ENCODE measurements around the gene AATK. TPM values are rescaled to one million over a fixed set of nuclear protein-coding genes. Genes with fewer than 3 reads are reported as not detected.

Gene AATK
- total and polyA plus RNA-seq, 2 of the 13 experiments (the other 11 are each of a cell fraction or from before 2014, with no cell fraction given): 2.9 to 8.4 TPM

DNA sequence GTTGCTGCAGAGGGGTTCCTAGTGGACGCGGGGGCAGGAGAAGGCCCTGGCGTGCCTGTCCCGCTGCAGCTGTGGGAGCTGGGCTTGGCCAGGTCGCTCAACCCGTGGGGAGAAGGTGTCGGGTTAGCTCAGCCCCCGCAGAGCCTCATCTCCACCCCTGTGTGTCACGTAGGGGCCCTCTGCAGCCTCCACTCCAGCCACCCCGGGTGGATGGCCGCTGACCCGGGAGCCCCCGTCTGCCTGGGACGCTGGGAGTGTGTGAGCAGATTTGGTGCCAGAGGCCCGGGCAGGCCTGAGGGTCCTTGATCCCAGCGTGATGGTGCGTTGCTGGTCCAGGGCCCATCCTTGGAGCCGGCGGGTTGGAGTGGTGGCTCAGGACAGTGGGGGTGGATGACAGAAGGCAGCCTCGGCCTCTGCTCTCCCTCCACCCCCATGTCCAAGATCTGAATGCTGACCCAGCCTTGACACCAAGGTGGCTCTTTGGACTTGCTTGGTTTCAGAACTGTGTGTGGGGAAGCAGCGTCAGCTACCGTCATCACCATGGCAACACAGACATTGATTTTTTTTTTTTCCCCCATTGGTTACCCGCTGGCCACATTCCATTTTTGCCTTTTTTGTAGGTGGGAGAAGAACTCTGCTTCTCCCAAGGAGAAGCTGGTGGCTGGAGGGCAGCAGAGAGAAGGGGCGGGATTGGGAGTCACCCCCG lies 95.3 kb downstream of the AATK start (continued):
- no peak; the same call in 1 of the 2 replicates for TF ChIP-seq ZSCAN21 (CRISPR knock-in tag; IDR thresholded peaks at IDR 0.05; ENCODE audit: borderline replicate concordance)
- no peak for TF ChIP-seq ZNF251 (CRISPR knock-in tag; IDR thresholded peaks at IDR 0.05)
- peak; percentile 88 for TF ChIP-seq RARA (CRISPR knock-in tag; IDR thresholded peaks at IDR 0.05)
- TF ChIP-seq, protein P1, sequence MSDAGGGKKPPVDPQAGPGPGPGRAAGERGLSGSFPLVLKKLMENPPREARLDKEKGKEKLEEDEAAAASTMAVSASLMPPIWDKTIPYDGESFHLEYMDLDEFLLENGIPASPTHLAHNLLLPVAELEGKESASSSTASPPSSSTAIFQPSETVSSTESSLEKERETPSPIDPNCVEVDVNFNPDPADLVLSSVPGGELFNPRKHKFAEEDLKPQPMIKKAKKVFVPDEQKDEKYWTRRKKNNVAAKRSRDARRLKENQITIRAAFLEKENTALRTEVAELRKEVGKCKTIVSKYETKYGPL (CRISPR knock-in tag; IDR thresholded peaks at IDR 0.05): no peak
- no peak for TF ChIP-seq HBP1 (CRISPR knock-in tag; IDR thresholded peaks at IDR 0.05; ENCODE audit: low read depth)
- peak; percentile 49; the same call in 1 of the 2 replicates for TF ChIP-seq ZNF687 (CRISPR knock-in tag; IDR thresholded peaks at IDR 0.05)
- no peak for TF ChIP-seq ZNF180 (CRISPR knock-in tag; IDR thresholded peaks at IDR 0.05; ENCODE audit: borderline replicate concordance, low read depth)
- no peak for TF ChIP-seq KLF13 (CRISPR knock-in tag; IDR thresholded peaks at IDR 0.05)
- TF ChIP-seq DPF2 (CRISPR knock-in tag; IDR thresholded peaks at IDR 0.05; ENCODE audit: borderline replicate concordance, low read depth): no peak
- TF ChIP-seq CBX1 (IDR thresholded peaks at IDR 0.05; ENCODE audit: low read depth): no peak
- no peak for TF ChIP-seq ATF7 (IDR thresholded peaks at IDR 0.05)
- TF ChIP-seq ATF7 (CRISPR knock-in tag; IDR thresholded peaks at IDR 0.05): no peak
- no peak for TF ChIP-seq DMAP1 (CRISPR knock-in tag; IDR thresholded peaks at IDR 0.05)
- no peak for TF ChIP-seq MIER3 (CRISPR knock-in tag; IDR thresholded peaks at IDR 0.05; ENCODE audit: borderline replicate concordance)
- TF ChIP-seq STAG1 (CRISPR knock-in tag; IDR thresholded peaks at IDR 0.05): no peak
- TF ChIP-seq ETV6 (CRISPR knock-in tag; conservative IDR thresholded peaks at IDR 0.05): no peak
- no peak for TF ChIP-seq KDM4B (CRISPR knock-in tag; IDR thresholded peaks at IDR 0.05)
- TF ChIP-seq ZSCAN29 (CRISPR knock-in tag; conservative IDR thresholded peaks at IDR 0.05): no peak
- no peak for TF ChIP-seq EP300 (IDR thresholded peaks at IDR 0.05; ENCODE audit: low read depth in 2 of 2, low read length in 2 of 2)
- TF ChIP-seq EP300 (CRISPR knock-in tag; IDR thresholded peaks at IDR 0.05; ENCODE audit: borderline replicate concordance): no peak
- no peak for TF ChIP-seq ZNF777 (CRISPR knock-in tag; IDR thresholded peaks at IDR 0.05)
- TF ChIP-seq, protein P2, sequence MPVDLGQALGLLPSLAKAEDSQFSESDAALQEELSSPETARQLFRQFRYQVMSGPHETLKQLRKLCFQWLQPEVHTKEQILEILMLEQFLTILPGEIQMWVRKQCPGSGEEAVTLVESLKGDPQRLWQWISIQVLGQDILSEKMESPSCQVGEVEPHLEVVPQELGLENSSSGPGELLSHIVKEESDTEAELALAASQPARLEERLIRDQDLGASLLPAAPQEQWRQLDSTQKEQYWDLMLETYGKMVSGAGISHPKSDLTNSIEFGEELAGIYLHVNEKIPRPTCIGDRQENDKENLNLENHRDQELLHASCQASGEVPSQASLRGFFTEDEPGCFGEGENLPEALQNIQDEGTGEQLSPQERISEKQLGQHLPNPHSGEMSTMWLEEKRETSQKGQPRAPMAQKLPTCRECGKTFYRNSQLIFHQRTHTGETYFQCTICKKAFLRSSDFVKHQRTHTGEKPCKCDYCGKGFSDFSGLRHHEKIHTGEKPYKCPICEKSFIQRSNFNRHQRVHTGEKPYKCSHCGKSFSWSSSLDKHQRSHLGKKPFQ (CRISPR knock-in tag; IDR thresholded peaks at IDR 0.05; ENCODE audit: insufficient replicate concordance): no peak
- TF ChIP-seq, protein P3, sequence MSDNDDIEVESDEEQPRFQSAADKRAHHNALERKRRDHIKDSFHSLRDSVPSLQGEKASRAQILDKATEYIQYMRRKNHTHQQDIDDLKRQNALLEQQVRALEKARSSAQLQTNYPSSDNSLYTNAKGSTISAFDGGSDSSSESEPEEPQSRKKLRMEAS (IDR thresholded peaks at IDR 0.05): no peak
- no peak for TF ChIP-seq ZEB1 (IDR thresholded peaks at IDR 0.05; ENCODE audit: insufficient replicate concordance, low read depth)

All from HepG2 (cell line).